ENCODE measurements around the gene RNF149.

The RNF149 gene

DNA sequence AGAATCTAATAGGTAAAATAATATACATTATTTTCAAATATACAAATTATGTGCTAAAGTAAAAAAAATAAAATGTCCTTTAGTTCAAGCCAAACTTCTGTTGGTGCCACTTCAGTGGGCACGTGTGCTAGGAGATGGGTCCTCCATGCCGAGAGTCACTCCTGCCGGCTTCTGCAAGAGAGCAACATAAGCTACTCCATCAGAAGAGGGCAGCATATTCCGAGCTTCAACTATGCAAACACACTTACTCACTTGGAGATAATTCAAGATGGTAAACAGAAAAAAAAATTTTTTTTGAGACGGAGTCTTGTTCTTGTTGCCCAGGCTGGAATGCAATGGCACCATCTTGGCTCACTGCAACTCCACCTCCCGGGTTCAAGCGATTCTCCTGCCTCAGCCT, 31.4 kb downstream of the RNF149 start:
- peak; percentile 77 for TF ChIP-seq CTCF (conservative IDR thresholded peaks at IDR 0.05)
- H3K27ac ChIP-seq: peak overlapping the region; percentile 43

DNA sequence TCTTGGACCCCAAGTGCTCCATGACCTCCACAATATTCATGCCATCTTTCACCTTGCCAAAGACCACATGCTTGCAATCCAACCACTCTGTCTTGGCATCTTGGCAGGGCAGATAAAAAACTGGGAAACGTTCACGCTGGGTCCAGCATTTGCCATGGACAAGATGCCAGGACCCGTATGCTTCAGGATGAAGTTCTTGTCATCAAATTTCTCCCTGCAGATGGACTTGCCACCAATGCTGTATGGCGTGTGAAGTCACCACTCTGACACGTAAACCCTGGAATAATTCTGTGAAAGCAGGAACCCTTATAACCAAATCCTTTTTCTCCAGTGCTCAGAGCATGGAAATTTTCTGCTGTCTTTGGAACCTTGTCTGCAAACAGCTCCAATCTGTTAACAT, 34.4 kb downstream of the RNF149 start:
- no peak overlapping the region for H3K27ac ChIP-seq
- TF ChIP-seq CTCF (conservative IDR thresholded peaks at IDR 0.05): no peak

- TF ChIP-seq CTCF (conservative IDR thresholded peaks at IDR 0.05): no peak
- no peak overlapping the region for H3K27ac ChIP-seq
Observed at GRCh38 chr2:101273056-101273455, 35.4 kb downstream of the RNF149 start.

DNA sequence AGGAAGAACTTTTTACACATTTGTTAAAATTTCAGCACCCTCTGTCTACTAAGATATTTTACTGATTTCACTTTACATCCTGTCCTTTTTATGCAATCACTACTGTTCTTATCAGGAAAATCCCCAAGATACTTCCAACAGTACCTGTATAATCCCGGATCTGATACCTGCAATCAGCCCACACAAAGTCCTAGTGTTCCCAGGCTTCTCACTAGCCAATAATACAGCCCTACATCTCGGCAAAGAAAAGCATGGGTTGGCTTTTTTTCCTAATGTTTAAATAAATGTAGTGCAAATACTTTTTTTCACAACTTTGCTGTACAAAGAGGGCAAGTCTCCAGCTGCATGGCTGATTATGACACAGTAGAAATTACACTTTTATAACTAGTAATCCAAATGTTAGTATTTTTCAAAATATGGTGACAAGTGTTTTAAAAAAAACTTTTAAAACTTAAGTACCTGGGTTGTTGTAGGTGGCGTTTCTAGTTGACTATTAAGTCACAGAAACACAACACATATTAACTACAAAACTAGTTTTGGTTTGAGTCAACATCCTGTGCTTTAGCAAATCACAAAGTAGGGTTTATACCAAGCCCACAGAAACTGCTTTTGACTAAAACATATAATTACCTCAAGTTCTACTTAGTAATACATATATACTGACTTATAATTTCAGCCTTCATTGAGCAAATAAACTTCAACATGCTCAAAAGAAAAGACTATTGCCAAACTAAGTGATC, 36.3 kb downstream of the RNF149 start:
- no peak overlapping the region for H3K27ac ChIP-seq
- TF ChIP-seq CTCF (conservative IDR thresholded peaks at IDR 0.05): no peak

- no peak for TF ChIP-seq CTCF (conservative IDR thresholded peaks at IDR 0.05)
- peak overlapping the region; percentile 93; the same call in 1 of the 2 replicates for H3K27ac ChIP-seq
Observed at GRCh38 chr2:101270700-101271259, 37.7 kb downstream of the RNF149 start.

DNA sequence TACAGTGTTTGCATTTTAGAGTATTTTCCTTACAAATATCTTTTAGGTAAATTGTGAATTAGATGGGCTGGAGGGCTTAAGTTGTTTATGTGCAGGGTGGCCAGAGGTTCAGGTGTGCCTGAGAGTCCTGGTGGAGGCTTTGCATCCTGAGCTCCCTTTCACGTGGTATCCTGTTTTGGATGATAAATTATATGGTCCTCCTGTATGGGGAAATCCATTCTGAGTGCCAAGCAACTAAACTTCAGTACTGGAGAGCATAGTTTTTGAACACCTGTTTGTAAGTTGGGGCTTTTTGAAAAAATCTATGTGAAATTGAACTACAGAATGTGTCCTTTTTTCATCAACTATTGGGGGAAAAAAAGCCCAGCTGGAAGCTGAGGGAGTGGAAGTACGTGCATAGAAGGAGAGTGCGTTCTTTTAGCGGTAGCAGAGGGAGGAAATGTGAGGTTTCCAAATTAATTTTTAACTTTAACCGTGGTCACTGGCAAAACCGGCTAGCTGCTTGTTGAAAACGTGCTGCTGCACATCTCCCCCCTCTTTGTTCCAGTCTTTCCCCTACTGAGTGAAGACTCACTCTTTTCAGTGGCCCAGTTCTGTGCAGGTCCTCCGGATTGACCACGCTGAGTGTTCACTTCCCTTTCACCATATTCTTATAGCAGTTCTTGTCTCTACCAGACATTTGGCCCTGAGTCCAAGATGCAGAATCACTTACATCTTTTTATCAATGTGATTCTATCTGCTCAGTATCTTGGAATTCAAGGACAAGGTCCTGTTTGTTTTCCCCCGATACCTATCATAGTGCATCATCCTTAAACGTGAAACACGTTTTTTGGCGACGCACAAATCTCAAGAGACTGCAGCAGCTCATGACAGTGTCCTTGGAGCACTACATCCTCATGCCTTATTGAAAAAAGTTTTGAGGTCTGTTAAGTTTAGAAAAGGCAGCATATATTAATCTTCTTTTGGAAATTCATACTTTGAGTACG, 40.5 kb downstream of the RNF149 start:
- no peak for TF ChIP-seq CTCF (conservative IDR thresholded peaks at IDR 0.05)
- H3K27ac ChIP-seq: peak overlapping the region; percentile 93
